ENCODE data around the gene NUP210. TPM values are rescaled to one million over a fixed set of nuclear protein-coding genes. Genes with fewer than 3 reads are reported as not detected.
A peak's percentile ranks its signal among the peaks of the same experiment; 100 is the strongest.

The NUP210 gene
- total and polyA plus RNA-seq, 2 of the 13 experiments (the other 11 are each of a cell fraction or from before 2014, with no cell fraction given), result 31.6 to 35.2 TPM

- TF ChIP-seq ZNF530 (CRISPR knock-in tag; IDR thresholded peaks at IDR 0.05; ENCODE audit: low read depth), result no peak
- TF ChIP-seq SALL1 (CRISPR knock-in tag; IDR thresholded peaks at IDR 0.05), result peak; percentile 45; the same call in 1 of the 2 replicates
- TF ChIP-seq ZNF3 (CRISPR knock-in tag; IDR thresholded peaks at IDR 0.05), result no peak; the same call in 1 of the 2 replicates
- no peak for TF ChIP-seq SOX6 (IDR thresholded peaks at IDR 0.05)
- peak; percentile 28; the same call in 1 of the 2 replicates for TF ChIP-seq SOX6 (CRISPR knock-in tag; IDR thresholded peaks at IDR 0.05)
- no peak for TF ChIP-seq ZNF354B (CRISPR knock-in tag; IDR thresholded peaks at IDR 0.05)
- 0 out of 2 replicates have a peak, but pooled peaks have one; percentile 6 for TF ChIP-seq SIX1 (CRISPR knock-in tag; IDR thresholded peaks at IDR 0.05; ENCODE audit: borderline replicate concordance)
- TF ChIP-seq ATF7 (IDR thresholded peaks at IDR 0.05), result no peak
- TF ChIP-seq ATF7 (CRISPR knock-in tag; IDR thresholded peaks at IDR 0.05), result no peak
- no peak for TF ChIP-seq MBD4 (IDR thresholded peaks at IDR 0.05; ENCODE audit: borderline replicate concordance, low read length)
- peak; percentile 77 for TF ChIP-seq CTCF (CRISPR knock-in tag; IDR thresholded peaks at IDR 0.05)
- no peak for TF ChIP-seq NKX3-1 (CRISPR knock-in tag; IDR thresholded peaks at IDR 0.05)
- 0 out of 2 replicates have a peak, but pooled peaks have one; percentile 0 for TF ChIP-seq ZMYM3 (CRISPR knock-in tag; IDR thresholded peaks at IDR 0.05)
- TF ChIP-seq ZNF232 (CRISPR knock-in tag; IDR thresholded peaks at IDR 0.05; ENCODE audit: borderline replicate concordance), result no peak
- TF ChIP-seq RAD21 (CRISPR knock-in tag; IDR thresholded peaks at IDR 0.05), result peak; percentile 51
- no peak for TF ChIP-seq ZKSCAN8 (CRISPR knock-in tag; IDR thresholded peaks at IDR 0.05; ENCODE audit: borderline replicate concordance)
- 0 out of 2 replicates have a peak, but pooled peaks have one; percentile 7 for TF ChIP-seq ZNF782 (CRISPR knock-in tag; IDR thresholded peaks at IDR 0.05; ENCODE audit: borderline replicate concordance)
- TF ChIP-seq ZBTB42 (CRISPR knock-in tag; IDR thresholded peaks at IDR 0.05), result no peak
- no peak for TF ChIP-seq CREM (IDR thresholded peaks at IDR 0.05)
- TF ChIP-seq CREM (CRISPR knock-in tag; IDR thresholded peaks at IDR 0.05), result no peak
- peak in 1 of 2 experiments; percentile 24; a peak in 1 of 4 replicates for TF ChIP-seq MAFK (conservative IDR thresholded peaks at IDR 0.05 in 1 of 2, IDR thresholded peaks at IDR 0.05 in 1 of 2; ENCODE audit: low read length in 2 of 2)
- TF ChIP-seq ETS1 (CRISPR knock-in tag; IDR thresholded peaks at IDR 0.05), result no peak
- TF ChIP-seq ATRX (CRISPR knock-in tag; IDR thresholded peaks at IDR 0.05; ENCODE audit: borderline replicate concordance), result no peak
- peak; percentile 59; the same call in 1 of the 2 replicates for TF ChIP-seq ELF4 (CRISPR knock-in tag; IDR thresholded peaks at IDR 0.05; ENCODE audit: borderline replicate concordance)
- 0 out of 2 replicates have a peak, but pooled peaks have one; percentile 63 for TF ChIP-seq ZSCAN29 (CRISPR knock-in tag; conservative IDR thresholded peaks at IDR 0.05)
- TF ChIP-seq RXRB (CRISPR knock-in tag; IDR thresholded peaks at IDR 0.05; ENCODE audit: borderline replicate concordance), result no peak
- no peak for TF ChIP-seq ZBTB39 (CRISPR knock-in tag; IDR thresholded peaks at IDR 0.05)
These were observed 32.6 kb upstream of the NUP210 start (continued) for GRCh38 chr3:13452490-13453335.

Measured in HepG2 (cell line).